ENCODE measurements around the gene MUCL1.

GRCh38 chr12:54868690-54869089 lies 14.4 kb downstream of the MUCL1 start:
- TF ChIP-seq ZNF274 (IDR thresholded peaks at IDR 0.05; ENCODE audit: low read depth, low read length), result no peak
- no peak for TF ChIP-seq YY1 (IDR thresholded peaks at IDR 0.05; ENCODE audit: insufficient read depth, insufficient read length)

All from NT2/D1 (cell line).